ENCODE results near the gene PARVA.

The PARVA gene

GRCh38 chr11:12430351-12430750 lies 53.0 kb downstream of the PARVA start:
- H3K4me2 ChIP-seq (ENCODE audit: low read length): no peak overlapping the region
- H3K27ac ChIP-seq (ENCODE audit: low read depth, low read length): no peak overlapping the region
- H3K9me3 ChIP-seq (ENCODE audit: control insufficient read depth, insufficient read depth, low read length): no peaks in the 10 kb centered on the region
- H3F3A ChIP-seq (ENCODE audit: control insufficient read depth, insufficient read depth): no peaks in the 10 kb centered on the region
- H3K4me1 ChIP-seq (ENCODE audit: control insufficient read depth, low read length): no peaks in the 10 kb centered on the region
- H3K79me2 ChIP-seq (ENCODE audit: control insufficient read depth, low read length): no peaks in the 10 kb centered on the region
- TF ChIP-seq EZH2phosphoT487 (IDR thresholded peaks at IDR 0.05; ENCODE audit: borderline replicate concordance, low read length) (no peak), CTCF (IDR thresholded peaks at IDR 0.05; ENCODE audit: low read depth, low read length, poor library complexity, severe bottlenecking) (no peak)
- H3K9me2 ChIP-seq (replicated peaks; ENCODE audit: control insufficient read depth, low read length): no peaks in the 10 kb centered on the region
- H3K4me3 ChIP-seq (ENCODE audit: low read length): no peak overlapping the region
- H4K20me1 ChIP-seq (ENCODE audit: control insufficient read depth, insufficient read depth, low read depth, low read length): no peaks in the 10 kb centered on the region
- H3K27me3 ChIP-seq (ENCODE audit: control insufficient read depth, low read length): no peaks in the 10 kb centered on the region
- no peaks in the 10 kb centered on the region for H3K36me3 ChIP-seq (ENCODE audit: control insufficient read depth, low read length)

- no peak overlapping the region for H3K4me3 ChIP-seq (ENCODE audit: low read length)
- H3K79me2 ChIP-seq (ENCODE audit: control insufficient read depth, low read length): no peaks in the 10 kb centered on the region
- no peak overlapping the region for H3K27ac ChIP-seq (ENCODE audit: low read depth, low read length)
- H3F3A ChIP-seq (ENCODE audit: control insufficient read depth, insufficient read depth): no peaks in the 10 kb centered on the region
- TF ChIP-seq CTCF (IDR thresholded peaks at IDR 0.05; ENCODE audit: low read depth, low read length, poor library complexity, severe bottlenecking): no peak
- TF ChIP-seq EZH2phosphoT487 (IDR thresholded peaks at IDR 0.05; ENCODE audit: borderline replicate concordance, low read length): no peak
- no peaks in the 10 kb centered on the region for H3K9me2 ChIP-seq (replicated peaks; ENCODE audit: control insufficient read depth, low read length)
- H4K20me1 ChIP-seq (ENCODE audit: control insufficient read depth, insufficient read depth, low read depth, low read length): no peaks in the 10 kb centered on the region
- no peak overlapping the region for H3K4me2 ChIP-seq (ENCODE audit: low read length)
- no peaks in the 10 kb centered on the region for H3K27me3 ChIP-seq (ENCODE audit: control insufficient read depth, low read length)
- no peaks in the 10 kb centered on the region for H3K4me1 ChIP-seq (ENCODE audit: control insufficient read depth, low read length)
- H3K9me3 ChIP-seq (ENCODE audit: control insufficient read depth, insufficient read depth, low read length): no peaks in the 10 kb centered on the region
- no peaks in the 10 kb centered on the region for H3K36me3 ChIP-seq (ENCODE audit: control insufficient read depth, low read length)
Observed at GRCh38 chr11:12430954-12431595, 53.7 kb downstream of the PARVA start.

GRCh38 chr11:12432507-12432906 lies 55.1 kb downstream of the PARVA start:
- no peak for TF ChIP-seq CTCF (IDR thresholded peaks at IDR 0.05; ENCODE audit: low read depth, low read length, poor library complexity, severe bottlenecking)
- TF ChIP-seq EZH2phosphoT487 (IDR thresholded peaks at IDR 0.05; ENCODE audit: borderline replicate concordance, low read length): no peak
- Histone ChIP-seq H4K20me1 (ENCODE audit: control insufficient read depth, insufficient read depth, low read depth, low read length) (no peaks in the 10 kb centered on the region), H3K4me2 (ENCODE audit: low read length) (no peak overlapping the region), H3K4me3 (ENCODE audit: low read length) (no peak overlapping the region), H3K9me2 (replicated peaks; ENCODE audit: control insufficient read depth, low read length) (no peaks in the 10 kb centered on the region), H3K4me1 (ENCODE audit: control insufficient read depth, low read length) (no peaks in the 10 kb centered on the region), H3K27me3 (ENCODE audit: control insufficient read depth, low read length) (no peaks in the 10 kb centered on the region), H3K36me3 (ENCODE audit: control insufficient read depth, low read length) (no peaks in the 10 kb centered on the region), H3K79me2 (ENCODE audit: control insufficient read depth, low read length) (no peaks in the 10 kb centered on the region), H3K27ac (ENCODE audit: low read depth, low read length) (no peak overlapping the region), H3K9me3 (ENCODE audit: control insufficient read depth, insufficient read depth, low read length) (no peaks in the 10 kb centered on the region), H3F3A (ENCODE audit: control insufficient read depth, insufficient read depth) (no peaks in the 10 kb centered on the region)
